Thymus (tissue), 11 donors: Measurements from ENCODE around the gene TGM5. TPM values are rescaled to one million over a fixed set of nuclear protein-coding genes. Genes with fewer than 3 reads are reported as not detected.

ENCODE experiments used
- DNase-seq, 9 donors: peaks; one replicate each; pipeline ENCODE4 v3.0.0-alpha.2; 2013; ENCODE audit warnings: low spot score in 9 of 9, low read depth in 6 of 9, missing footprints in 1 of 9
- H3K27ac ChIP-seq, 2 donors: one replicate each; pipeline ENCODE4 v1.5.1; 2013; ENCODE audit warnings: control low read depth in 1 of 2, low read depth in 1 of 2, low read length in 1 of 2, mild to moderate bottlenecking in 1 of 2, moderate library complexity in 1 of 2
- H3K27me3 ChIP-seq, 2 donors: one replicate each; pipeline ENCODE4 v1.5.1; 2013; ENCODE audit warnings: low read length in 1 of 2; ENCODE audit not compliant: control insufficient read depth in 2 of 2, insufficient read depth in 1 of 2
- H3K36me3 ChIP-seq, 2 donors: one replicate each; pipeline ENCODE4 v1.5.1; 2013; ENCODE audit warnings: low read length in 1 of 2, mild to moderate bottlenecking in 1 of 2, moderate library complexity in 1 of 2; ENCODE audit not compliant: control insufficient read depth in 2 of 2, insufficient read depth in 2 of 2
- H3K4me1 ChIP-seq, 2 donors: one replicate each; pipeline ENCODE4 v1.5.1; 2013; ENCODE audit warnings: low read length in 2 of 2; ENCODE audit not compliant: control insufficient read depth in 2 of 2, insufficient read depth in 2 of 2
- H3K4me3 ChIP-seq, 2 donors: one replicate each; pipeline ENCODE4 v1.5.1; 2013; ENCODE audit warnings: low read length in 2 of 2, control low read depth in 1 of 2, mild to moderate bottlenecking in 1 of 2
- H3K9me3 ChIP-seq, 2 donors: one replicate each; pipeline ENCODE4 v1.5.1; 2013; ENCODE audit warnings: low read length in 1 of 2, mild to moderate bottlenecking in 1 of 2; ENCODE audit not compliant: control insufficient read depth in 2 of 2, insufficient read depth in 1 of 2
- WGBS: extraction: QIAGEN DNeasy Blood & Tissue Kit; methylation state at CpG from one replicate; pipeline ENCODE4 v1.1.7; 2013; 5-methylcytosine and 5-hydroxymethylcytosine counted together
- polyA plus RNA-seq: library from polyadenylated mRNA; stranded (reverse); fragments of 200-250 nt; gene quantifications from one replicate; pipeline ENCODE4 v1.2.3, GENCODE V29; 2013
- total RNA-seq: library from RNA; stranded (reverse); fragments of 120-200 nt; gene quantifications from one replicate; pipeline ENCODE4 v1.2.4, GENCODE V29; 2013
- donor health status: healthy.

TGM5 gene
- total and polyA plus RNA-seq, 2 donors: 0.19 to 1.2 TPM

DNA sequence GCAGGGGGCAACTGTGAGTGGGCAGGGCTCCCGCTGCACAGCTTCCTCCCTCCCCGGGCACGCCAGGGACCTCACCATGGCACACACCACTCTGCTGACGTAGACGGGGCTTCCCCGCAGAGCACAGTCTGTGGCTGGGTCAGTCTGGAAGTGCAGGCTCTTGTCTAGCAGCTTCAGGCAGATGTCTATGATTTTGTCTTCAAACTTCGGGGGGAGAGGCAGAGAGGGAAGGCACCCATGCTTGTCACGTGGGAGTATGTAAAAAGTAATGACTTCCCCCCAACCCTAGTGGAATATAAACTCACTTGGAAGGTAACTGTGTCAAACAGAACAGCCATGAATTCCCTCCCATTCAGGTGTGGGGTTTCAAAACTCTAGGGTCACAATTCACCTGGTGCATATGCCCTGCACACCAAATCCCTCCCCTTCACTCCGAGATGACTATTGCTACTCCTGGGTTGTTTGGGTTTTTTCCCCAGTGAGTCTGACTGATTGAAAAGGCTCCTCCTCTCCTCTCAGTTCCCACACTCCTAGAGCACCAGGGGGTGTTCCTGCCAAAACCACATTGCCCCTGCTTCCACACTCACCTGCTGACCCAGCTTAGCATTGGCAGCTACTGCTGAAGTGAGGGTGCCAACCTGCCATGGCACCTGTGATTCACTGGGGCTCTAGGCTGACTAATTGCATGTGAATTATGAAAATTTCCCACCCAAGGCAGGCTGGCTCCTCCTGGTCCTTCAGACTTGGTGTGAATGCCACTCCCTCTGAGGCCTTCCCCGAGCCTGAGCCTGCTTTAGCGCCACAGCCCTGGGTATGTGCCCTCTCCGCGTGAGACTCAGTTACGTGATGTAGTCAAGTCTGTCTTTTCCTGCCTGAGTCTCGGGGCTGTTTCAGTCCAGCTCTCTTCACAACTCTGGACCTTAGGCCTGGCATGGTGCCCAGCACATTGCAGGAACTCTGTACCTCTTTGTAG is 13.0 kb downstream of the TGM5 start:
- DNase-seq: no peak
- no peaks in the 10 kb centered on the region for H3K27me3 ChIP-seq
- H3K27ac ChIP-seq: peak overlapping the region in 1 of 2 donors; percentile 18
- H3K36me3 ChIP-seq: no peaks in the 10 kb centered on the region
- WGBS: 45% methylated on average over 15 of the region's 15 CpGs
- H3K9me3 ChIP-seq: no peaks in the 10 kb centered on the region
- H3K4me3 ChIP-seq: no peak overlapping the region
- H3K4me1 ChIP-seq: peaks cover 2 to 3% of the 10 kb centered on the region in 2 donors

DNA sequence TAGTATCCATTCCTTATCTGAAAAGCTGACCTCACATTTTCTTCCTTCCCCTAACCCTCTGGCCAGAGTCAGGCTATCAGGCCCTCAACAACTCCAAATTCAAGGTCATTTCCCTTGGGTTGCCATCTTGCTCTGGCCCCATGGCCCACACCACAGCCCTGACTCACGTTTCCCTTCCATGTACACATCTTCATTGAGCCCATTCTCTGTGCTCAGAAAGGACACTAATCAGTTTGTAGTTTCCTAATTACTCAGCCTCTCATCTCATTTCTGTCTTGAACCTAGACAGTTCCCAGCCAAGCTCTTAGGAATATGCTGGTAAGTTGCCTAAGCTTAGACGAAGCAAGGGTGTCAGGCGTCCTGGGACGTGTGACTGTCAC is 14.9 kb downstream of the TGM5 start:
- H3K27me3 ChIP-seq: no peaks in the 10 kb centered on the region
- H3K36me3 ChIP-seq: no peaks in the 10 kb centered on the region
- peaks cover 2 to 3% of the 10 kb centered on the region in 2 donors for H3K4me1 ChIP-seq
- 84% methylated on average over 4 of the region's 4 CpGs for WGBS
- H3K4me3 ChIP-seq: no peak overlapping the region
- no peak overlapping the region for H3K27ac ChIP-seq
- no peak for DNase-seq
- H3K9me3 ChIP-seq: no peaks in the 10 kb centered on the region

DNA sequence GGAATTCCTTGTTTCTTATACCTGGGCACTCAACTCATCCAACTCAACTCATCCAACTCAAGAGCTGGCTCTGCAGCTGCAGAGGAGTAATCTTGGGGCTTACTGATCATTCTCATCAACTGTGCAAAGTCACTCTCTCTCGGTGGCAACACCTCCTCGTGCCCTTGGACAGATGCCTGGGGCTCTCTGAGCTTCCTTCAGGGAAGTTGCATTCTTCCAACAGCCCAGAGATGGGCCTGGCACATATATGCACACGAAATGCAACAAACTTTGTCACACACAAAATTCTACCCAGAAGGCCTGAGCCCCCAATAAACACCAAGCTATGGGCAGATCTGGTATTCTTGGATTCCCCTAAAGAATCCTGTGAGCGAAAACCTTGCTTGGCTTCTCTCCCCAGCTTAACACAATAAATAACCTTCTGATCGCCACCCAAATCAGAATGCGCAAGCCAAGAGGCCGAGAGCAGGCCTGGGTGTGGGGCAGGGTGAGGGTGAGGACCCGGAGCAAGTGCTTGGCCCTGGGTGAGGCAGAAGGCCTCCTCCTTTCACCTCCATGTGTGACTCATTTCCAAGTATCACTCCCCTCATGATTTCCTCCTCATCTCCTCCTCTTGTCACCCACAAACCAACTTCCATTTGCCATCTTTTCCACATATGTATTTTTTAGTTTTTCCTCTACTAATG is 15.4 kb downstream of the TGM5 start:
- no peak overlapping the region for H3K27ac ChIP-seq
- no peak overlapping the region for H3K4me3 ChIP-seq
- no peaks in the 10 kb centered on the region for H3K36me3 ChIP-seq
- H3K4me1 ChIP-seq: peaks cover 2 to 3% of the 10 kb centered on the region in 2 donors
- no peak for DNase-seq
- H3K9me3 ChIP-seq: no peaks in the 10 kb centered on the region
- whole genome bisulfite sequencing: 97% methylated on average over 8 of the region's 8 CpGs
- no peaks in the 10 kb centered on the region for H3K27me3 ChIP-seq

DNA sequence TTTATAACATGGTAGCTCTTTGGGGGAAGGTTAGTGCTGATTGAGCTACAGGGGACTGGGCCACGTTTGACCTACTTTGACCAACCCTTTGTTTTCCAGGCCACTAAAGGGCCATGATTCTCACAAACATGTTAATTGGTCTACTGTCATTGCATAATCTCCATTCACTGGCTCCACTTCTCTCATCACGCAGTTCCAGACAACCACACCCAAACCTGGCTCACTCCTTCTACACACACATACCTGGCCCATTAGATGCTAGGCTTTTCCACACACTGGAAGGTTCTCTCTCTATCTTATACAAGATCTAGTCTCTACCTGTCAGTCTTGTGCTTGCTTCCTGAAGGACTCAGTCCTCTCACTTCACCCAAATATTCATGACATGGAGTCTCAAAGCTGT is 15.9 kb downstream of the TGM5 start:
- Histone ChIP-seq H3K4me3 (no peak overlapping the region), H3K27me3 (no peaks in the 10 kb centered on the region), H3K27ac (no peak overlapping the region), H3K9me3 (no peaks in the 10 kb centered on the region), H3K4me1 (peaks cover 2 to 3% of the 10 kb centered on the region in 2 donors), H3K36me3 (no peaks in the 10 kb centered on the region)
- DNase-seq: no peak
- 97% methylated on average over 2 of the region's 2 CpGs for WGBS

DNA sequence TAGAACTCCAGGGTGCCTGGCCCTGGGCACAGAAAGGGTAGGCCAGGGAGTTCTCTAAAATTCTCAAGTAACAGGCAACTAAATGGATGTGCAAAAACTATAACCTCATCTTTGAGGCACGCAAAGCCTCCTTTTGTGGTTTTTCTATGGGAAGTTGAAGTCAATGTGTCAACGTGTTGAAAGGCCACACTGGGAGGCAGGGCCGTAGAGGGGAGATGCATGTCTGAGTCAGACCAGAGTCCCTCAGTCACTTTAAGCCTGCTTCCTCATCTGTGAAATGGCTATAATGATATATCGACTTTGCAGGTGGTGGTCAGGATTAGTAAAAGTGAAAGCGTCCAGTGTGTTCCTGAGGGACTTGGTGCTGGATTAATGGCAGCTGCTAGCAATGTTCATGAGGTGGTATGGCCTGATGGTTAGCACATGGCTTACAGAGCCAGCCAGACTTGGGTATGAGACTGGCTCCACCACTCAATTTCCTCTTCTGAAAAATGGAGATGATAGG is 17.0 kb downstream of the TGM5 start:
- no peaks in the 10 kb centered on the region for H3K36me3 ChIP-seq
- H3K9me3 ChIP-seq: no peaks in the 10 kb centered on the region
- no peak overlapping the region for H3K27ac ChIP-seq
- 15% methylated on average over 5 of the region's 5 CpGs for WGBS
- DNase-seq: no peak
- H3K27me3 ChIP-seq: no peaks in the 10 kb centered on the region
- peaks cover 2 to 3% of the 10 kb centered on the region in 2 donors for H3K4me1 ChIP-seq
- no peak overlapping the region for H3K4me3 ChIP-seq

DNA sequence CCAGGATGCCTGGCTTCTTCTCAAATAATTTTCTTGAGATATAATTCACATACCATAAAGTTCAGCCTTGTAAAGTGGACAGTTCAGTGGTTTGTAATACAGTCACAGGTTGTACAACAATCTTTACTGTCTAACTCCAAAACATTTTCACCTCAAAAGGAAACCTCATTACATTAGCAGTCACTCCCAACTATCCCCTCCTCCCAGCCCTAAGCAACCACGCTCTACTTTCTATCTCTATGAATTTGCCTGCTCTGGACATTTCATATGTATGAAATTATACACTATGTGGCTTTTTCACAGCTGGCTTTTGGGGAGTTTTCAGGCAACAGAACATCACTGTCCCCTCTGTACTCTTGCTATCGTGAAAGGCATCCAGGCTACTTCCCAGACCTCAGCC is 17.5 kb downstream of the TGM5 start:
- H3K9me3 ChIP-seq: no peaks in the 10 kb centered on the region
- H3K4me1 ChIP-seq: peaks cover 2 to 3% of the 10 kb centered on the region in 2 donors
- 51% methylated on average over 2 of the region's 2 CpGs for WGBS
- H3K27ac ChIP-seq: no peak overlapping the region
- DNase-seq: no peak
- H3K4me3 ChIP-seq: no peak overlapping the region
- H3K36me3 ChIP-seq: no peaks in the 10 kb centered on the region
- no peaks in the 10 kb centered on the region for H3K27me3 ChIP-seq

DNA sequence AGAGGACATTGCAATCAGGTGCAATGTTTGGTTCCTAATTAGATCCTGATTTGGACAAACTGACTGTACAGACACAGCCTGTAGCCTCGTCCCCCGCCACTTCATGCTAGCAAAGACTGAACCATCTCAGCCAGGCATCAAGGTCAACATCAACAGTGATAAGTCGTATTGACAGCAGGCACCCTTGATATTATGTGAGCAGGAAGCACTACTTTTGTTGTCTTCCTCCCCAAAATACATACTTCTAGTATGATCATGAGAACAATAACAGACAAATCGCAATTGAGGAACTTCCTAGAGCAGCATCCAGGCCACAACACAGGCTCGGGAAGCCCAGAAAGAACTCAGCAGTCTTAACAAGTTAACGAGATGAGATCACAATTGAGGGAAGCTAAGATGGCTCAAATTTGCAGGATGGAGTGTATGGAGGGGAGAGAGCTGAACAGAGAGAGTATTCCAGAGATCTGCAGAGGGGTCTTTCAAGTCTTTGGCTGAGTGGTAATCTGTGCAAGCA is 20.4 kb downstream of the TGM5 start:
- H3K9me3 ChIP-seq: no peaks in the 10 kb centered on the region
- no peaks in the 10 kb centered on the region for H3K36me3 ChIP-seq
- no peak overlapping the region for H3K27ac ChIP-seq
- no peak for DNase-seq
- peaks cover 0 to 2% of the 10 kb centered on the region in 2 donors for H3K4me1 ChIP-seq
- 50% methylated on average over 6 of the region's 6 CpGs for WGBS
- H3K27me3 ChIP-seq: no peaks in the 10 kb centered on the region
- H3K4me3 ChIP-seq: no peak overlapping the region

DNA sequence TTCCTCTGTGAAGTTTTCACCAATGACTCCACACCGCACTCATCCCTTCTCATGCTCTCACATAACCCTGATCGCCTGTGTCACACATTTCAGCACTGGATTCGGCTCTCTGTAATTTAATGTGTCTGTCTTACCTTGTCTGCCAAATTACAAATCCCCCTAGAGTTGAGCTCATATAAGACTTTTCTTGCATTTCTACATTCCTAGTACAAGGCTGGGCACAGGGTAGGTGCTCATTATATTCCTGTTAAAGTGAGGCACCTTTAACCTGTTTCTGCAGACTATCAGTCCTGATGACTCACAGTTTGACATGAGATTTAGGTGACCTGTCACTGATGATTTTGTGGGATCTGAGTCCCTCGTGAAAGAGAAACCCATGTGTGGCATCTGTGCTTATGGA is 22.6 kb downstream of the TGM5 start:
- Histone ChIP-seq H3K4me3 (no peak overlapping the region), H3K27ac (no peak overlapping the region), H3K36me3 (no peaks in the 10 kb centered on the region), H3K9me3 (no peaks in the 10 kb centered on the region), H3K27me3 (no peaks in the 10 kb centered on the region), H3K4me1 (peaks cover 0 to under 1% of the 10 kb centered on the region in 2 donors)
- 94% methylated on average over 4 of the region's 4 CpGs for WGBS
- DNase-seq: no peak
